HG03565 (cell line): ENCODE measurements around the gene PLEKHG5.

ENCODE experiments used
- ATAC-seq: cut with Tn5 transposase; IDR thresholded peaks from one replicate; pipeline ENCODE4 v1.9.1; 2021; ENCODE audit warnings: mild to moderate bottlenecking, moderate library complexity; ENCODE audit not compliant: unreplicated experiment

PLEKHG5 gene

GRCh38 chr1:6509919-6510291 is 18.4 kb upstream of the PLEKHG5 start:
- ATAC-seq: no peak

DNA sequence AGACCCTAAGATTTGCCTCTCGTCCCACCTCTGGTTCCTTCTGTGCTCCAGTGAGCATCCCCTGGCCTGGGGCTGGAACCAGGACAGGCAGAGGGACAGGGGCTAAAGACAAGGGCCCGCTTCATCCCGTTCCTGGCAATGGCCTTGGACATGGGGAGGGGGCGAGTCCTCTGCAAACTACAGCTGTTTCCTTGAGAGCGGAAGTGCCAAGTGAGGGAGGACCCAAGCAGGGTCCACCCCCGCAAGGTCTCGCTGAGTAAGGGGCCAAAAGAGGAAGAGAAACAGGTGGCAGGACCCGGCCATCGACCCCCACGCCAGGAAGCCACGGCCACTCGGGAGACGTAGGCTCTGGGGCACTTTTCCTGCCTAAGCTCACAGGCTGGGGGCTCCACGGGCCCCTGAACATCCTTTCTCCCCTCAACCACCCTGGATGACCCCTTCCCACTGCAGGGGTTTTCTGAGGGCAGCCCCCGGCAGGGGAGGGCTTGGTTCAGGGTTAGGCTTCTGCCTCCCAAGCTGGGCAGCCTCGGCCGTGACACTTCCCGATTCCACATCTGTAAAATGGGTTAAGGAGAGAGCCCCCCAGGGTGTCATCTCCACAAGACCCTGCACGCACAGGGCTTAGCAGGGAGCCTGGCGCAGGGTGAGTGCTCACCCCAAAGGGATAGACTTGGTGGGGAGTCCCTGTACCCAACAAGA is 17.9 kb upstream of the PLEKHG5 start:
- no peak for ATAC-seq

DNA sequence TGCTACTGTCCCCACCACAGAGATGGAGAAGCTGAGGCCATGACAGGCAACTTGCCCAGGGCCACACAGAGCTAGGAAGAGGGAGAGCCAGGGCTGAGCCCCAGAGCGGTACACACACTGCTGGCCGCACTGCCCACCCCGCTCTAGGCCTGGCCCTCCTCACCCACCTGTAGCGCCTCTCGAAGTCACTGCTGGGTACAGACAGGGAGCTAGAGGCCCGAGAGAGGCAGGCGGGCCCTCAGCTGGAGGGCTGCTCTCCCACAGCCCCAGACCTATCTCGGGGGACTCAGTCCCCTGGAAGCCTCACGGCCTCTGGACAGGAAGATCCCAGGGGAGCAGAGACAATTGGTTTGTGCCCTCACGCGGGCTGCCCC is 17.3 kb upstream of the PLEKHG5 start:
- ATAC-seq: no peak

GRCh38 chr1:6508154-6508815 is 16.8 kb upstream of the PLEKHG5 start:
- ATAC-seq: no peak

DNA sequence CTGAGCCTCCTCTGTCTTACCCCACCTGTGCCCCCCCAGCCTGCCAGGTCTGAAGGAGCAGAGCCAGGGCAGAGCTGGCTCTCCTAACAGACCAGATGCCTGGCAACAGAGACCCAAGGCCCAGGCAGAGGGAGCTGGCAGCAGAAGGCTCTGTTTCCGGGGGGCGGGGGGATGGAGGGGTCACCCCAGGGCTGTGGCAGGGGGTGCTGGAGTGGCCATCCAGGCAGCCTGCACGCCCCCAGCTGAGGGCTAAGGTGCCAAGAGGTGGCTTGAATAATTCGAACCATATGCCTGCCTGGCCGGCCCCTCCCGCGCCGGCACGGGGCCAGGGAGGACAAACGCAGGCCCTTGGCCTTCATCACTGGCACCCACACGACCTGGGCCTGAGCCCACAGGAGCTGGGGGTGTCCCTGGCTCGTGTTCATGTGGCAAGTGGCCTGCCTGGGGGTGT is 16.0 kb upstream of the PLEKHG5 start:
- no peak for ATAC-seq

DNA sequence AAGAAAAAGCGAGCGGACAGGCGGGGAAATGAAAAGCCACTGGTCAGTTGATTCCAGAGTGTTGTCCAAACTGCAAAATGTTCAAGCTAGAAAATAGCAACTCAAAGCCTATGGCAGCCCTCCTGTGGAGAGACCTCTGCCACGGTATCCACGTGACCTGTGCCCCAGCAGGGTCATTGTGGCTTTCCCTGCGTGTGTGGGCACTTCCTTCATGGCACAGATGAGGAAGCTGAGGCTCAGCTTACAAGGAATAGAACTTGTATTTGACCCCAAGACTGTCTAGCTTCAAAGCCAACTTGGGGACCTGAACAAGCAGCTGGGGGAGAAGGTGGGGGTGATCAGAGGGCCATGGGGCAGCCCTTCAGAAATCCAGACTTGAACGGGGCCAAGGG is 15.6 kb upstream of the PLEKHG5 start:
- no peak for ATAC-seq

GRCh38 chr1:6506210-6507036 is 15.0 kb upstream of the PLEKHG5 start:
- no peak for ATAC-seq

DNA sequence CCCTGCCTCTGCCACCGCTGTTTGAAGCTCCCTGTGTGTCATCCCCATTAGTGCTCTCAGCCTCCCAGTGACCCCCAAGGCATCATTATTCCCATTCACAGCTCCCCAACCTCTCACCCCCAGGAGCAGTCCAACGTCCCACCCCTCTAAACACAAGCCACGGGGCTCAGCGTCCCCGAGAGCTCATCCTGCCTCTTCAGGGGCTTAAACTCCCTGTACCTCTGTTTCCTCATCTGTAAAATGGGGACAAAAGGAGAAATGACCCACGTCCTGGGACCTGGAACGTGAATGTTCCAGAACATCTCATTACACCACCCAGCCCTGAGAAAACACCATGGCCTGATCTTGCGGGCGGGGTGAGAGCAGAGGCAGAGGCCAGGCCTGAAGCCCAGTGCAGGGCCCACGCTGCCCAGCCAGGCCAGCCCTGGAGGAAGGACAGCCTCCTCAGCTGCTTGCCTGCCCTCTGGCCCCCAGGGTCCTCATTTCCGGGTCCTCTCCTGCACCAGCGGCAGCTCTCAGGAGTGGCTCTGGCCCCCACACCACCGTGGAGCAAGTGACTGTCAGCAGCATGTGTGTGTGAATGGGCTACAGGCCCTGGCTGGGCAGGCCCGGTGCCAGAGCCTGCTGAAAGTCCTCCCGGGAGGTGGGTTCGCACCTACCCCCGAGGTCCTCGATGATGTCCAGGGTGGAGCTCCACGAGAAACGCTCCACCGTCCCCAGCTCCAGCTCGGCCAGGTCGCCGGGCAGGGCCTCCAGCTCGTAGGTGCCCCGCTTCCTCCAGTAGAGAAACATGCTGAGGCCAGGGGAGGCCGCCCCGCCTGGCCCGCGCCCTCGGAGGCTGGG is 14.1 kb upstream of the PLEKHG5 start:
- ATAC-seq: no peak

DNA sequence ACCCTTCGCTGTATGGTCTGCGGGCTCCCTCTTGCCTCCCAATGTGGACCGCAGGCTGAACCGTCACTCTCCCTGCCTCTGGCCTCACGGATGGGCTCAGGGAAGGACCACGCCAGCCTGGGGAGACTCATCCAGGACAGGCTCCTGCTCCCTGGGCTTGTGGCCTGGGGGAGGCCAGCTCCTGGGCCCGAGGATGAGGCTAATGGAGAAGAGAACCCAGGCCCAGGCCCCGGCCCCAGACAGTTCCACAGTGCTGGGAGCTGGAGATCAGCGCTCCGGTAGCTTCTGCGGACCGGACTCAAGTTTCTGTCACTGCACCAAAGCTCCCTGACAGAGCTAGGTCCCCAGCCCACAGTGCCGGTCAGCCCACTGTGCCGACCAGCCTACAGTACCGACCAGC is 13.4 kb upstream of the PLEKHG5 start:
- no peak for ATAC-seq

- no peak for ATAC-seq
Measured at GRCh38 chr1:6503884-6504602, 12.6 kb upstream of the PLEKHG5 start.

- ATAC-seq: no peak
Measured at GRCh38 chr1:6502000-6502891, 10.8 kb upstream of the PLEKHG5 start.

GRCh38 chr1:6501279-6501813 is 9.9 kb upstream of the PLEKHG5 start:
- no peak for ATAC-seq

- ATAC-seq: no peak
Measured at GRCh38 chr1:6500544-6501278, 9.2 kb upstream of the PLEKHG5 start.

GRCh38 chr1:6499296-6499695 is 7.8 kb upstream of the PLEKHG5 start:
- no peak for ATAC-seq

DNA sequence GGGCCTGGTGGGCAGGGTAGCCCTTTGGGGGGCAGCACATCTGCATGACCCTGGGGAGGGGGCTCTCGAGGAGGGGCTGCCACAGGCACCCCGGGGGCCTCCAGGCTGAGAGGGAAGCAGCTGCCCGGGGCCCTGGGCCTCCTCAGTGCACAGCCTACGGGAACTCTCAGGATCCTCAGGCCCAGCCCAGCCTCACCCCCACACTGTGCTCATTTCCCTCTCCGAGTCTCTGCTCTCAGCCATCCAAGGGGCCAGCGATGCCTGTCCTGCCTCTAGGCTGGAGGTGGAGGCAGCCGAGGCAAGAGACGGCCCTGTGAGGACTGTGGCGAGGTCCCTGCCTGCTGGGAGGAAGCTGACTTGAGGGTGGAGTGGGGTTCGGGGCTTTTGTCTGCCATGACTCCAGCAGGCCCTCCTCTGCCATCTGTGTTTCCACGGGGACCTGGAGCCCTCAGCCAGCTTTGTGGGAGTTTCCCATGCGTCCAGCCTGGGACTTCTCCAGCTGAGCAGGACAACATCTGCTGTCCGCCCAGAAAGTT is 7.2 kb upstream of the PLEKHG5 start:
- ATAC-seq: no peak

- ATAC-seq: no peak
Measured at GRCh38 chr1:6497867-6498575, 6.6 kb upstream of the PLEKHG5 start.

- ATAC-seq: no peak
Measured at GRCh38 chr1:6497215-6497866, 5.9 kb upstream of the PLEKHG5 start.
